Left forelimb (tissue), 1 donor: ENCODE results near the gene POR.
"Not testable (repeated sequence)": the region's sequence is repeated elsewhere in the genome, so short reads cannot be mapped to it uniquely, and the experiment has no call there.

Experiments
- DNase-seq: peaks from one replicate; pipeline ENCODE4 v3.0.0-alpha.2; 2018; ENCODE audit warnings: low spot score

POR gene

GRCh38 chr7:75885036-75885435 is 29.9 kb upstream of the POR start:
- no peak for DNase-seq

GRCh38 chr7:75887669-75888369 is 27.1 kb upstream of the POR start:
- no peak for DNase-seq

GRCh38 chr7:75888464-75889222 is 26.3 kb upstream of the POR start:
- DNase-seq: no peak

- no peak for DNase-seq
These were observed 25.6 kb upstream of the POR start for GRCh38 chr7:75889223-75889825.

GRCh38 chr7:75889826-75890225 is 25.1 kb upstream of the POR start:
- no peak for DNase-seq

GRCh38 chr7:75891237-75891636 is 23.7 kb upstream of the POR start:
- DNase-seq: not testable (repeated sequence)

GRCh38 chr7:75891815-75892411 is 23.0 kb upstream of the POR start:
- no peak for DNase-seq

GRCh38 chr7:75892634-75893272 is 22.2 kb upstream of the POR start:
- no peak for DNase-seq

- no peak for DNase-seq
These were observed 18.1 kb upstream of the POR start for GRCh38 chr7:75896803-75897327.

- no peak for DNase-seq
These were observed 14.2 kb upstream of the POR start for GRCh38 chr7:75900617-75901315.

- DNase-seq: no peak
These were observed 9.0 kb upstream of the POR start for GRCh38 chr7:75905785-75906604.

GRCh38 chr7:75906991-75907667 is 7.8 kb upstream of the POR start:
- no peak for DNase-seq

GRCh38 chr7:75907668-75908039 is 7.3 kb upstream of the POR start:
- DNase-seq: not testable (repeated sequence)

GRCh38 chr7:75909521-75910132 is 5.3 kb upstream of the POR start:
- DNase-seq: no peak

GRCh38 chr7:75911186-75911585 is 3.8 kb upstream of the POR start:
- not testable (repeated sequence) for DNase-seq

- no peak for DNase-seq
These were observed 1.5 kb upstream of the POR start for GRCh38 chr7:75913437-75913836.

- no peak for DNase-seq
These were observed 743 bp upstream of the POR start for GRCh38 chr7:75914169-75914654.

GRCh38 chr7:75915416-75916156 is 631 bp downstream of the POR start:
- DNase-seq: no peak

- no peak for DNase-seq
These were observed 1.3 kb downstream of the POR start for GRCh38 chr7:75916259-75916658.
